ENCODE results near the gene GCDH. TPM values are rescaled to one million over a fixed set of nuclear protein-coding genes. Genes with fewer than 3 reads are reported as not detected.

Gene GCDH
- total and polyA plus RNA-seq, 2 experiments from 2014 or later, result 20.0 to 30.0 TPM

DNA sequence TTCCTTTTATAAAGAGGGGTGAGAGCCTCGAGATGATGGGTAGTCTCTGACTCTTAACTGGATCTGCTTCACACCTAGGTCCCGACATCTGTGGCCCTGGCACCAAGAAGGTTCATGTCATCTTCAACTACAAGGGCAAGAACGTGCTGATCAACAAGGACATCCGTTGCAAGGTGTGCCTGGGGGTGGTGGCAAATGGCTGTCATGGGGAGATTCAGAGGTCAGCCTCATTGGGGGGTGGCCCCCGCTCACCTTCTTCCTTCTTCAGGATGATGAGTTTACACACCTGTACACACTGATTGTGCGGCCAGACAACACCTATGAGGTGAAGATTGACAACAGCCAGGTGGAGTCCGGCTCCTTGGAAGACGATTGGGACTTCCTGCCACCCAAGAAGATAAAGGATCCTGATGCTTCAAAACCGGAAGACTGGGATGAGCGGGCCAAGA is 49.0 kb downstream of the GCDH start:
- peaks cover 54% of the 10 kb centered on the region for H3F3A ChIP-seq (ENCODE audit: insufficient read depth)
- H3K27me3 ChIP-seq (replicated peaks; ENCODE audit: insufficient read depth), result no peaks in the 10 kb centered on the region
- no peak for TF ChIP-seq EZH2 (IDR thresholded peaks at IDR 0.05; ENCODE audit: insufficient read depth, poor library complexity, severe bottlenecking)
- no peak for TF ChIP-seq EZH2phosphoT487 (IDR thresholded peaks at IDR 0.05; ENCODE audit: insufficient read depth, low read depth)
- peaks cover 19% of the 10 kb centered on the region for H3K4me1 ChIP-seq (ENCODE audit: insufficient read depth)
- WGBS, 2 experiments (ENCODE audit: low coverage in 1 of 2, low lambda C conversion rate in 2 of 2, missing lambda C conversion rate in 2 of 2), result 47 to 49% methylated on average over 10 of the region's 10 CpGs
- DNase-seq, result peak; percentile 12
- H3K9ac ChIP-seq, result peak overlapping the region; percentile 97
- in situ Hi-C loops (cut with MboI), result no loop called here
- peak overlapping the region; percentile 81 for H3K27ac ChIP-seq
- peaks cover 53% of the 10 kb centered on the region for H3K79me2 ChIP-seq (ENCODE audit: insufficient read depth)
- H3K4me2 ChIP-seq (ENCODE audit: unreplicated experiment), result peak overlapping the region; percentile 92
- H2AFZ ChIP-seq, result no peak overlapping the region
- H3K9me2 ChIP-seq (ENCODE audit: insufficient read depth), result no peaks in the 10 kb centered on the region
- peaks cover 44% of the 10 kb centered on the region for H3K36me3 ChIP-seq (ENCODE audit: low read depth)
- no peaks in the 10 kb centered on the region for H3K9me3 ChIP-seq (ENCODE audit: low read depth)
- H3K4me3 ChIP-seq, result peak overlapping the region; percentile 90
- 0 out of 2 replicates have a peak, but pooled peaks cover 6% of the 10 kb centered on the region for H4K20me1 ChIP-seq (ENCODE audit: insufficient read depth)

DNA sequence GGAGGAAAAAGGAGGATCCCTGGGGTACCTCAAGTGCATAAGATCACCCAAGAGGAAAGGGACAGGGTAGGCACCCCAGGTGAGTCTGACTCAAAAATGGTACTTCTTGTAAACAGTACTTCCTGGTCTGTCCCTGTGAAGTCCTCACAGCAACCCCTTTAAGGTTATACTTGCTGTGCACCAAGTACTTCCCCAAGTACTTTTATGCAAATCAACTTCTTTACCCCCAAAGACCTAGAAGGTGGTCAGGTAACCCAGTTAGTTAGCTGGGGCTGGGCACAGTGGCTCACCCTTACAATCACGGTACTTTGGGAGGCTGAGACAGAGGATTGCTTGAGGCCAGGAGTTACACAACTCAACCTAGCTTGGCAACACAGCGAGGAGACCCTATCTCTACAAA is 49.9 kb downstream of the GCDH start:
- H3K9me3 ChIP-seq (ENCODE audit: low read depth), result no peaks in the 10 kb centered on the region
- H3K4me1 ChIP-seq (ENCODE audit: insufficient read depth), result peaks cover 19% of the 10 kb centered on the region
- no peak overlapping the region for H2AFZ ChIP-seq
- peak overlapping the region; percentile 92 for H3K4me2 ChIP-seq (ENCODE audit: unreplicated experiment)
- H3F3A ChIP-seq (ENCODE audit: insufficient read depth), result peaks cover 57% of the 10 kb centered on the region
- 0 out of 2 replicates have a peak, but pooled peaks cover 6% of the 10 kb centered on the region for H4K20me1 ChIP-seq (ENCODE audit: insufficient read depth)
- peaks cover 53% of the 10 kb centered on the region for H3K79me2 ChIP-seq (ENCODE audit: insufficient read depth)
- H3K9me2 ChIP-seq (ENCODE audit: insufficient read depth), result no peaks in the 10 kb centered on the region
- peak overlapping the region; percentile 90 for H3K4me3 ChIP-seq
- peak overlapping the region; percentile 81; the same call in 1 of the 2 replicates for H3K27ac ChIP-seq
- H3K36me3 ChIP-seq (ENCODE audit: low read depth), result peaks cover 47% of the 10 kb centered on the region
- 80 to 87% methylated on average over 2 of the region's 2 CpGs for WGBS, 2 experiments (ENCODE audit: low coverage in 1 of 2, low lambda C conversion rate in 2 of 2, missing lambda C conversion rate in 2 of 2)
- TF ChIP-seq EZH2phosphoT487 (IDR thresholded peaks at IDR 0.05; ENCODE audit: insufficient read depth, low read depth) (no peak), EZH2 (IDR thresholded peaks at IDR 0.05; ENCODE audit: insufficient read depth, poor library complexity, severe bottlenecking) (no peak)
- no peaks in the 10 kb centered on the region for H3K27me3 ChIP-seq (replicated peaks; ENCODE audit: insufficient read depth)
- in situ Hi-C loops (cut with MboI), result no loop called here
- peak overlapping the region; percentile 97 for H3K9ac ChIP-seq
- DNase-seq, result no peak

DNA sequence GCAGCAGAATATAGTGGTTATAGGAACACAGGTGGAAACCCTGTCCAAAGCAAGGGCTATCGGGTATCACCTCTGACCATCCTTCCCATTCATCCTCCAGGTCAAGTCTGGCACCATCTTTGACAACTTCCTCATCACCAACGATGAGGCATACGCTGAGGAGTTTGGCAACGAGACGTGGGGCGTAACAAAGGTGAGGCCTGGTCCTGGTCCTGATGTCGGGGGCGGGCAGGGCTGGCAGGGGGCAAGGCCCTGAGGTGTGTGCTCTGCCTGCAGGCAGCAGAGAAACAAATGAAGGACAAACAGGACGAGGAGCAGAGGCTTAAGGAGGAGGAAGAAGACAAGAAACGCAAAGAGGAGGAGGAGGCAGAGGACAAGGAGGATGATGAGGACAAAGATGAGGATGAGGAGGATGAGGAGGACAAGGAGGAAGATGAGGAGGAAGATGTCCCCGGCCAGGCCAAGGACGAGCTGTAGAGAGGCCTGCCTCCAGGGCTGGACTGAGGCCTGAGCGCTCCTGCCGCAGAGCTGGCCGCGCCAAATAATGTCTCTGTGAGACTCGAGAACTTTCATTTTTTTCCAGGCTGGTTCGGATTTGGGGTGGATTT is 52.6 kb downstream of the GCDH start:
- Histone ChIP-seq H3K9me3 (ENCODE audit: low read depth) (no peaks in the 10 kb centered on the region), H3K36me3 (ENCODE audit: low read depth) (peaks cover 47% of the 10 kb centered on the region), H3K27ac (peak overlapping the region; percentile 22), H3K9ac (no peak overlapping the region), H2AFZ (no peak overlapping the region), H3K9me2 (ENCODE audit: insufficient read depth) (no peaks in the 10 kb centered on the region), H3K79me2 (ENCODE audit: insufficient read depth) (peaks cover 76% of the 10 kb centered on the region), H3K4me1 (ENCODE audit: insufficient read depth) (peaks cover 32% of the 10 kb centered on the region), H3K27me3 (replicated peaks; ENCODE audit: insufficient read depth) (no peaks in the 10 kb centered on the region), H3K4me3 (no peak overlapping the region), H3K4me2 (ENCODE audit: unreplicated experiment) (no peak overlapping the region), H3F3A (ENCODE audit: insufficient read depth) (peaks cover 57% of the 10 kb centered on the region), H4K20me1 (ENCODE audit: insufficient read depth) (0 out of 2 replicates have a peak, but pooled peaks cover 6% of the 10 kb centered on the region)
- DNase-seq, result no peak
- TF ChIP-seq EZH2 (IDR thresholded peaks at IDR 0.05; ENCODE audit: insufficient read depth, poor library complexity, severe bottlenecking), result no peak
- TF ChIP-seq EZH2phosphoT487 (IDR thresholded peaks at IDR 0.05; ENCODE audit: insufficient read depth, low read depth), result no peak
- 83 to 88% methylated on average over 17 to 18 of the region's 18 CpGs for WGBS, 2 experiments (ENCODE audit: low coverage in 1 of 2, low lambda C conversion rate in 2 of 2, missing lambda C conversion rate in 2 of 2)
- in situ Hi-C loops (cut with MboI), result no loop called here

- Histone ChIP-seq H3K9me2 (ENCODE audit: insufficient read depth) (no peaks in the 10 kb centered on the region), H3F3A (ENCODE audit: insufficient read depth) (peaks cover 55% of the 10 kb centered on the region), H3K79me2 (ENCODE audit: insufficient read depth) (peaks cover 76% of the 10 kb centered on the region), H3K9ac (0 out of 2 replicates have a peak overlapping the region, but pooled peaks have one; percentile 14), H3K27me3 (replicated peaks; ENCODE audit: insufficient read depth) (no peaks in the 10 kb centered on the region), H3K36me3 (ENCODE audit: low read depth) (peaks cover 47% of the 10 kb centered on the region), H2AFZ (no peak overlapping the region), H3K4me3 (no peak overlapping the region), H3K4me2 (ENCODE audit: unreplicated experiment) (no peak overlapping the region), H3K27ac (peak overlapping the region; percentile 91), H3K4me1 (ENCODE audit: insufficient read depth) (peaks cover 32% of the 10 kb centered on the region), H3K9me3 (ENCODE audit: low read depth) (no peaks in the 10 kb centered on the region), H4K20me1 (ENCODE audit: insufficient read depth) (0 out of 2 replicates have a peak, but pooled peaks cover 6% of the 10 kb centered on the region)
- TF ChIP-seq EZH2phosphoT487 (IDR thresholded peaks at IDR 0.05; ENCODE audit: insufficient read depth, low read depth), result no peak
- no peak for TF ChIP-seq EZH2 (IDR thresholded peaks at IDR 0.05; ENCODE audit: insufficient read depth, poor library complexity, severe bottlenecking)
- in situ Hi-C loops (cut with MboI), result no loop called here
- no peak for DNase-seq
- WGBS, 2 experiments (ENCODE audit: low coverage in 1 of 2, low lambda C conversion rate in 2 of 2, missing lambda C conversion rate in 2 of 2), result 93 to 95% methylated on average over 2 of the region's 2 CpGs
Measured at GRCh38 chr19:12944104-12944674, 53.2 kb downstream of the GCDH start.

All from GM23248 (cell line).